Caco-2 (cell line): ENCODE measurements around the gene MAP3K6. TPM values are rescaled to one million over a fixed set of nuclear protein-coding genes. Genes with fewer than 3 reads are reported as not detected.

Source experiments
- BruUV-seq: library from RNA; stranded (reverse); fragments of 400-500 nt; replicated peaks from 2 replicates; lab custom pipeline; 2021; lab: Mats Ljungman, UMichigan
- CTCF ChIA-PET: fragments of 300-600 bp; sonication (Branson Sonifier 250); formaldehyde crosslinking; loops from one replicate; lab custom pipeline; 2022; ENCODE audit warnings: antibody characterized with exemption; lab: Charles Lee
- POLR2A ChIA-PET: fragments of 300-600 bp; sonication (Branson Sonifier 250); formaldehyde crosslinking; loops from one replicate; lab custom pipeline; 2022; ENCODE audit warnings: antibody characterized with exemption; lab: Charles Lee
- DNase-seq, 2 experiments: peaks; one replicate each; pipeline versions ENCODE4 v3.0.0 to v3.0.0-alpha.2; 2020 to 2022
- H3K27me3 ChIP-seq: replicated peaks from 2 replicates; pipeline ENCODE4 v1.6.0; 2011; ENCODE audit warnings: low read length; ENCODE audit not compliant: control insufficient read depth, insufficient read depth
- H3K36me3 ChIP-seq: 2 replicates; pipeline ENCODE4 v1.5.1; 2011; ENCODE audit warnings: low read length; ENCODE audit not compliant: control insufficient read depth, insufficient read depth
- H3K4me1 ChIP-seq: fragments of 250-450 bp; sonication (Bioruptor Pico); 2 replicates; pipeline ENCODE4 v1.5.1; 2020; ENCODE audit warnings: mild to moderate bottlenecking
- H3K4me3 ChIP-seq: 2 replicates; pipeline ENCODE4 v1.5.1; 2011; ENCODE audit warnings: low read depth, mild to moderate bottlenecking, control low read depth, low read length
- H3K9me3 ChIP-seq: fragments of 250-450 bp; sonication (Bioruptor Pico); 2 replicates; pipeline ENCODE4 v1.5.1; 2020; ENCODE audit warnings: mild to moderate bottlenecking, moderate library complexity
- H3K27ac Mint-ChIP-seq: one replicate; pipeline ENCODE4 v1.8.0; 2022; ENCODE audit warnings: mixed read lengths; ENCODE audit not compliant: unreplicated experiment
- H3K27me3 Mint-ChIP-seq: one replicate; pipeline ENCODE4 v1.8.0; 2022; ENCODE audit warnings: mixed read lengths; ENCODE audit not compliant: insufficient read depth, unreplicated experiment
- H3K36me3 Mint-ChIP-seq: one replicate; pipeline ENCODE4 v1.8.0; 2022; ENCODE audit warnings: mild to moderate bottlenecking, mixed read lengths; ENCODE audit not compliant: insufficient read depth, unreplicated experiment
- H3K4me1 Mint-ChIP-seq: one replicate; pipeline ENCODE4 v1.8.0; 2022; ENCODE audit warnings: low read depth, mixed read lengths; ENCODE audit not compliant: unreplicated experiment
- H3K4me3 Mint-ChIP-seq: one replicate; pipeline ENCODE4 v1.8.0; 2022; ENCODE audit warnings: mild to moderate bottlenecking, moderate library complexity, mixed read lengths; ENCODE audit not compliant: unreplicated experiment
- H3K9me3 Mint-ChIP-seq: one replicate; pipeline ENCODE4 v1.8.0; 2022; ENCODE audit warnings: mixed read lengths; ENCODE audit not compliant: unreplicated experiment
- intact Hi-C: fragments of 100-400 bp; cut with micrococcal nuclease; formaldehyde crosslinking; loops from one replicate; pipeline ENCODE4 v1.10.0; 2022; ENCODE audit not compliant: unreplicated experiment
- total RNA-seq: library from RNA; stranded (reverse); gene quantifications from 2 replicates; pipeline ENCODE4 v1.2.3, GENCODE V29; 2022
- TF ChIP-seq, protein P1 (sequence below), 2 experiments: fragments of 200-600 bp in 1 of 2; IDR thresholded peaks; 1 replicate in 1 of 2; 2 replicates in 1 of 2; pipeline versions ENCODE4 v1.5.1 to v1.8.0; 2011 to 2022; ENCODE audit warnings: antibody characterized with exemption in 1 of 2, control low read depth in 1 of 2, inconsistent platforms in 1 of 2, low read depth in 1 of 2, low read length in 1 of 2, mild to moderate bottlenecking in 1 of 2, moderate library complexity in 1 of 2; ENCODE audit not compliant: insufficient read depth in 1 of 2, severe bottlenecking in 1 of 2, unreplicated experiment in 1 of 2

MAP3K6 gene
- total RNA-seq, 1 experiment from 2014 or later = 11.7 TPM

DNA sequence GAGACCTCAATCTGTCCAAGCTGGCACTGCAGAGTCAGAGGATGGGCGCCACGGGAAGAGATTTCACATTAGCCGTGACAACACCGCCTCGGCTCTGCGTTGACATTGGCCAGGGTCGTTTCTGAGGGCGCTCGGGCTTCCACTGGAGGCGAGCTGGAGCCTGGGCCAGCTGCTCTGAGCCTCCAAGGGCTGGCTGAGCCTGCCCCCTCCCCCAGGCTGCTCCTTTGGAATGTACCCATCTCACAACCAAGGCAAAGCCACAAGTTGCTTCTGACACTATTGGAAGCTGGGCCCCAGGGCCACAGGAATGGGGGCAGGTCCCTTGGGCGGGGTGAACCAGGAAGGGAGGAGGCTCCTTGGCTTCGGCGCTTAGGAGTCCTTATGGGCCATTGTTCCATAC lies 38.3 kb upstream of the MAP3K6 start:
- ChIA-PET CTCF (no interaction called here), POLR2A (no interaction called here)
- Mint-ChIP-seq H3K27me3 (no peaks in the 10 kb centered on the region), H3K36me3 (peaks cover 25% of the 10 kb centered on the region), H3K27ac (no peak overlapping the region), H3K4me3 (no peak overlapping the region), H3K4me1 (no peaks in the 10 kb centered on the region), H3K9me3 (no peaks in the 10 kb centered on the region)
- H3K9me3 ChIP-seq = no peaks in the 10 kb centered on the region
- BruUV-seq = no TSS peak
- H3K27me3 ChIP-seq = no peaks in the 10 kb centered on the region
- DNase-seq = no peak
- no peaks in the 10 kb centered on the region for H3K36me3 ChIP-seq
- TF ChIP-seq, protein P1, sequence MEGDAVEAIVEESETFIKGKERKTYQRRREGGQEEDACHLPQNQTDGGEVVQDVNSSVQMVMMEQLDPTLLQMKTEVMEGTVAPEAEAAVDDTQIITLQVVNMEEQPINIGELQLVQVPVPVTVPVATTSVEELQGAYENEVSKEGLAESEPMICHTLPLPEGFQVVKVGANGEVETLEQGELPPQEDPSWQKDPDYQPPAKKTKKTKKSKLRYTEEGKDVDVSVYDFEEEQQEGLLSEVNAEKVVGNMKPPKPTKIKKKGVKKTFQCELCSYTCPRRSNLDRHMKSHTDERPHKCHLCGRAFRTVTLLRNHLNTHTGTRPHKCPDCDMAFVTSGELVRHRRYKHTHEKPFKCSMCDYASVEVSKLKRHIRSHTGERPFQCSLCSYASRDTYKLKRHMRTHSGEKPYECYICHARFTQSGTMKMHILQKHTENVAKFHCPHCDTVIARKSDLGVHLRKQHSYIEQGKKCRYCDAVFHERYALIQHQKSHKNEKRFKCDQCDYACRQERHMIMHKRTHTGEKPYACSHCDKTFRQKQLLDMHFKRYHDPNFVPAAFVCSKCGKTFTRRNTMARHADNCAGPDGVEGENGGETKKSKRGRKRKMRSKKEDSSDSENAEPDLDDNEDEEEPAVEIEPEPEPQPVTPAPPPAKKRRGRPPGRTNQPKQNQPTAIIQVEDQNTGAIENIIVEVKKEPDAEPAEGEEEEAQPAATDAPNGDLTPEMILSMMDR (IDR thresholded peaks at IDR 0.05; ENCODE audit: insufficient read depth in 1 of 2, low read depth in 1 of 2, low read length in 1 of 2, severe bottlenecking in 1 of 2, unreplicated experiment in 1 of 2) = no peak
- intact Hi-C loops = no loop called here
- no peaks in the 10 kb centered on the region for H3K4me1 ChIP-seq
- no peak overlapping the region for H3K4me3 ChIP-seq

DNA sequence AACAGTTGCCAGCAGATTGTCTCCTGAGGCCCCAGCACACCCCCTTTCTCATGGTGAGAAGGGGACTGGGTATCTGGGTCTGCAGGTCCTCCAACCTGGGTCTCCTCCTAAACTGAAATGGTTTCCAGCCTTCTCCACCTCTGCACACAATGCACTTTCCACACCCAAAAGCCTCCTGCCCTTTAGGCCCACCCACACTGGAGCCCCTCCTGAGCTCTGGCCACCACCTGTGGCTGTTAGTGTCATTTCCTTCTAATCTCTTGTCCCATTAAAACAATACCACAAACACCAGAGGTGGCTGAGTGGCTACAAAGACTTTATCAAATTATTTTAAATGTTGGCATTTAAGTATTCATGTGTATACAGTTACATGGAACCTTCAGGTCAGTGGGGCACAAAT lies 37.2 kb upstream of the MAP3K6 start:
- Histone ChIP-seq H3K4me1 (peaks cover 3% of the 10 kb centered on the region; the same call in 1 of the 2 replicates), H3K4me3 (no peak overlapping the region), H3K27me3 (no peaks in the 10 kb centered on the region), H3K9me3 (no peaks in the 10 kb centered on the region), H3K36me3 (no peaks in the 10 kb centered on the region)
- peaks cover 2% of the 10 kb centered on the region for H3K4me1 Mint-ChIP-seq
- no TSS peak for BruUV-seq
- DNase-seq = no peak
- H3K4me3 Mint-ChIP-seq = no peak overlapping the region
- intact Hi-C loops = no loop called here
- TF ChIP-seq, protein P1 (IDR thresholded peaks at IDR 0.05; ENCODE audit: insufficient read depth in 1 of 2, low read depth in 1 of 2, low read length in 1 of 2, severe bottlenecking in 1 of 2, unreplicated experiment in 1 of 2) = no peak
- peaks cover 29% of the 10 kb centered on the region for H3K36me3 Mint-ChIP-seq
- CTCF ChIA-PET = interaction anchor here (0.6 to 1.2 kb wide), 2 partner anchors 38 to 592 kb away, joined by 3 read pairs; partner anchors contain the start of gene MAP3K6
- POLR2A ChIA-PET = no interaction called here
- no peak overlapping the region for H3K27ac Mint-ChIP-seq
- H3K27me3 Mint-ChIP-seq = no peaks in the 10 kb centered on the region
- H3K9me3 Mint-ChIP-seq = no peaks in the 10 kb centered on the region

DNA sequence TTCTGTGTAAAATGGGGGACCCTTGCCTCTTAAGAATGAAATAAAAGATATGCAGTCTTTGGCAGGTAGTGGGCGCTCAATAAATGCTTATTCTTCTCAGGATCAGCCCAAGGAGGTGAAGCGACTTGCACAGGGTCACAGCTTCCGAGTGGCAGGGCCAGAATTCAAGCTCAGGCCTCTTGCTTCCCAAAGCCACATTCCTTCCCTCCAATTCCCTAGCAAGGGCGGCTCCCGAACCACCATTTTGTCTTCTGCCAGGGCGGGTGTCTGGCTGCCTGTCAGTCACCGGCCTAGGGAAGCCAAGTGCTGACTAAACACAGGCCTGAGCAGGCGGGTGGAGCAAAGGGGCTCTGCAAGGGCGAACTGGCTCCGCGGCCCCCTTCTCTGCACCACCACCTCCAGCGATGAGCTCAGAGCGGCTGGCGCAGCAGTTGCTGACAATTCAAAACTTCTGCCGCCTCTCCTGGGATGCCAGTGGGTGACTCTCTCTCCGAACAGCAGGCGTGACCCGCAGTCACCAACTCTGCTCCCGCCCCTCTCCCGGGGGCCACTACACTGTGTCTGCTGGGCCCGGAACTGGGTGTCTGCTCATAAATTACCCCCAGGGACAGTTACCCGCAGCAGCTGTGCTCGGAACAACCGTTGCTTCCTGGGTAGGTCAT lies 36.4 kb upstream of the MAP3K6 start:
- H3K27me3 Mint-ChIP-seq = no peaks in the 10 kb centered on the region
- H3K36me3 ChIP-seq = no peaks in the 10 kb centered on the region
- H3K4me1 Mint-ChIP-seq = peaks cover 6% of the 10 kb centered on the region
- no peaks in the 10 kb centered on the region for H3K9me3 ChIP-seq
- H3K4me3 Mint-ChIP-seq = no peak overlapping the region
- TF ChIP-seq, protein P1 (IDR thresholded peaks at IDR 0.05; ENCODE audit: insufficient read depth in 1 of 2, low read depth in 1 of 2, low read length in 1 of 2, severe bottlenecking in 1 of 2, unreplicated experiment in 1 of 2) = no peak
- peaks cover 28% of the 10 kb centered on the region for H3K36me3 Mint-ChIP-seq
- peaks cover 8% of the 10 kb centered on the region; the same call in 1 of the 2 replicates for H3K4me1 ChIP-seq
- H3K27me3 ChIP-seq = no peaks in the 10 kb centered on the region
- BruUV-seq = no TSS peak
- no peak overlapping the region for H3K4me3 ChIP-seq
- ChIA-PET CTCF (interaction anchor here (0.6 to 1.3 kb wide), 4 partner anchors 13 to 592 kb away, joined by 3 to 4 read pairs (median 3); partner anchors contain the start of gene MAP3K6), POLR2A (no interaction called here)
- intact Hi-C loops = no loop called here
- no peaks in the 10 kb centered on the region for H3K9me3 Mint-ChIP-seq
- no peak overlapping the region for H3K27ac Mint-ChIP-seq
- DNase-seq = no peak
